COR-L47 (cell line): Measurements from ENCODE around the gene MACF1.
"Not testable (repeated sequence)": the region's sequence is repeated elsewhere in the genome, so short reads cannot be mapped to it uniquely, and the experiment has no call there.

Experiments used
- DNase-seq: peaks from one replicate; lab custom pipeline; 2025; lab: John Stamatoyannopoulos, UW

Gene MACF1

GRCh38 chr1:39493043-39493810 lies 288.7 kb downstream of the MACF1 start:
- DNase-seq, result not testable (repeated sequence)

GRCh38 chr1:39494671-39495410 lies 290.3 kb downstream of the MACF1 start:
- DNase-seq, result no peak

- not testable (repeated sequence) for DNase-seq
Measured at GRCh38 chr1:39496520-39496919, 292.0 kb downstream of the MACF1 start.

GRCh38 chr1:39497585-39497984 lies 293.1 kb downstream of the MACF1 start:
- DNase-seq, result no peak

- not testable (repeated sequence) for DNase-seq
Measured at GRCh38 chr1:39498096-39498710, 293.7 kb downstream of the MACF1 start.

GRCh38 chr1:39498821-39499220 lies 294.3 kb downstream of the MACF1 start:
- not testable (repeated sequence) for DNase-seq

GRCh38 chr1:39499668-39500067 lies 295.2 kb downstream of the MACF1 start:
- no peak for DNase-seq

GRCh38 chr1:39500862-39501389 lies 296.4 kb downstream of the MACF1 start:
- DNase-seq, result no peak

GRCh38 chr1:39501666-39502065 lies 297.2 kb downstream of the MACF1 start:
- DNase-seq, result no peak

- DNase-seq, result not testable (repeated sequence)
Measured at GRCh38 chr1:39504436-39504835, 299.9 kb downstream of the MACF1 start.

- no peak for DNase-seq
Measured at GRCh38 chr1:39505289-39505688, 300.8 kb downstream of the MACF1 start.

GRCh38 chr1:39507230-39507928 lies 302.9 kb downstream of the MACF1 start:
- peak; percentile 21 for DNase-seq

GRCh38 chr1:39508266-39508665 lies 303.8 kb downstream of the MACF1 start:
- DNase-seq, result no peak

- no peak for DNase-seq
Measured at GRCh38 chr1:39508857-39509305, 304.4 kb downstream of the MACF1 start.

GRCh38 chr1:39509360-39510009 lies 305.0 kb downstream of the MACF1 start:
- DNase-seq, result no peak

- not testable (repeated sequence) for DNase-seq
Measured at GRCh38 chr1:39510570-39511186, 306.2 kb downstream of the MACF1 start.

GRCh38 chr1:39511477-39511876 lies 307.0 kb downstream of the MACF1 start:
- DNase-seq, result not testable (repeated sequence)

GRCh38 chr1:39512234-39512847 lies 307.8 kb downstream of the MACF1 start:
- not testable (repeated sequence) for DNase-seq

- DNase-seq, result not testable (repeated sequence)
Measured at GRCh38 chr1:39514710-39515124, 310.2 kb downstream of the MACF1 start.
